Transverse colon (tissue), 3 donors: Measurements from ENCODE around the gene TAPT1.

Source experiments
- POLR2A ChIP-seq: fragments of 450-650 bp; IDR thresholded peaks from one replicate; pipeline ENCODE4 v1.6.1; 2016; ENCODE audit warnings: antibody characterized with exemption, mild to moderate bottlenecking, moderate library complexity
- TF ChIP-seq, protein P1 (sequence below), 5 experiments: fragments of 200-600 bp in 3 of 5; fragments of 450-650 bp in 2 of 5; sonication (generic) in 3 of 5; IDR thresholded peaks; 1 replicate in 2 of 5; 2 replicates in 3 of 5; pipeline ENCODE4 v1.5.1; 2016 to 2017; ENCODE audit warnings: antibody characterized with exemption in 5 of 5, inconsistent platforms in 3 of 5, mild to moderate bottlenecking in 2 of 5, moderate library complexity in 1 of 5

DNA sequence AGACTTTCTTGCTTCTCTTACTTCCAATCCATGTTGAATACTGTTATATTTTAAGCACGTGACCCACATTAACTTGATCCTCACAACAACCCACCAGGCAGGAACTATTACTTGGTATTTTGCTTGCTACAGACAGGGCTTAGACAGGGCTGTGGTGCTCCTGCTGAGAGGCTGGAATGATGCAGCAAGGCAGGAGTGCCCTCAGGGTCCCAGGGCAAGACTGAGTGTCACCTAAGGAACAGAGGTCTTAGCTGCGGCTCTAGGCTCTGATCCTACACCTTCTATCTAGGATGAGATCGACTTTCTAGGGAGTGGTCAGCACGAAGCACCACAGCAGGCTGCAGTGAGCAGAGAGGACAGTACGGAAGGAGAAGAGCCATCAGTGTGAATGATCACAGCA is 20.0 kb downstream of the TAPT1 start:
- TF ChIP-seq, protein P1, sequence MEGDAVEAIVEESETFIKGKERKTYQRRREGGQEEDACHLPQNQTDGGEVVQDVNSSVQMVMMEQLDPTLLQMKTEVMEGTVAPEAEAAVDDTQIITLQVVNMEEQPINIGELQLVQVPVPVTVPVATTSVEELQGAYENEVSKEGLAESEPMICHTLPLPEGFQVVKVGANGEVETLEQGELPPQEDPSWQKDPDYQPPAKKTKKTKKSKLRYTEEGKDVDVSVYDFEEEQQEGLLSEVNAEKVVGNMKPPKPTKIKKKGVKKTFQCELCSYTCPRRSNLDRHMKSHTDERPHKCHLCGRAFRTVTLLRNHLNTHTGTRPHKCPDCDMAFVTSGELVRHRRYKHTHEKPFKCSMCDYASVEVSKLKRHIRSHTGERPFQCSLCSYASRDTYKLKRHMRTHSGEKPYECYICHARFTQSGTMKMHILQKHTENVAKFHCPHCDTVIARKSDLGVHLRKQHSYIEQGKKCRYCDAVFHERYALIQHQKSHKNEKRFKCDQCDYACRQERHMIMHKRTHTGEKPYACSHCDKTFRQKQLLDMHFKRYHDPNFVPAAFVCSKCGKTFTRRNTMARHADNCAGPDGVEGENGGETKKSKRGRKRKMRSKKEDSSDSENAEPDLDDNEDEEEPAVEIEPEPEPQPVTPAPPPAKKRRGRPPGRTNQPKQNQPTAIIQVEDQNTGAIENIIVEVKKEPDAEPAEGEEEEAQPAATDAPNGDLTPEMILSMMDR (IDR thresholded peaks at IDR 0.05) = no peak
- TF ChIP-seq POLR2A = no peak
